NCI-H69 (cell line): Measurements from ENCODE around the gene KRTDAP.
A peak's percentile ranks its signal among the peaks of the same experiment; 100 is the strongest.

Source experiments
- DNase-seq: peaks from one replicate; lab custom pipeline; 2025; lab: John Stamatoyannopoulos, UW

The KRTDAP gene

GRCh38 chr19:35490364-35490763, at the start of gene KRTDAP:
Gene KRTDAP (minus strand): TSS chr19:35490464. CDS start chr19:35490442, 22 bp downstream.
- DNase-seq, result no peak

- no peak for DNase-seq
Measured at GRCh38 chr19:35539850-35540249, 49.6 kb upstream of the KRTDAP start.

DNA sequence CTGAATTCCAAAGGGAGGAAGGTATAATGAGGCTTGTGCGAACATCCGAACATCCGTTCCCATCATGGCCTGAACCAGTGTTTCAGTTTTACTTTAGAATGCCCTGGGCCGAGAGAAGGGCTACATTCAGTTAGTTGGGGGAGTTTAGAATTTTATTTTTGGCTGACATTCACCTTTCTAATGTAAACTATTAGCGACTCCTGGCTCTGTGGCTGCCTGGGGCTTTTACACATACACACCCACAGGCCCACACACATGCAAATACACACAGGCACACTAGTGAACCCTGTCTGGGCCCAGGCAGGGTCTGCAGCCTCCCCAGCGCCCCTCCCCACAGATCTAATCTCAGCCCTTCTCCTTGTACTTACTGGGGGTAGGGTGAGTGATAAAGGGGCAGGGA, 49.0 kb upstream of the KRTDAP start:
- DNase-seq, result no peak

DNA sequence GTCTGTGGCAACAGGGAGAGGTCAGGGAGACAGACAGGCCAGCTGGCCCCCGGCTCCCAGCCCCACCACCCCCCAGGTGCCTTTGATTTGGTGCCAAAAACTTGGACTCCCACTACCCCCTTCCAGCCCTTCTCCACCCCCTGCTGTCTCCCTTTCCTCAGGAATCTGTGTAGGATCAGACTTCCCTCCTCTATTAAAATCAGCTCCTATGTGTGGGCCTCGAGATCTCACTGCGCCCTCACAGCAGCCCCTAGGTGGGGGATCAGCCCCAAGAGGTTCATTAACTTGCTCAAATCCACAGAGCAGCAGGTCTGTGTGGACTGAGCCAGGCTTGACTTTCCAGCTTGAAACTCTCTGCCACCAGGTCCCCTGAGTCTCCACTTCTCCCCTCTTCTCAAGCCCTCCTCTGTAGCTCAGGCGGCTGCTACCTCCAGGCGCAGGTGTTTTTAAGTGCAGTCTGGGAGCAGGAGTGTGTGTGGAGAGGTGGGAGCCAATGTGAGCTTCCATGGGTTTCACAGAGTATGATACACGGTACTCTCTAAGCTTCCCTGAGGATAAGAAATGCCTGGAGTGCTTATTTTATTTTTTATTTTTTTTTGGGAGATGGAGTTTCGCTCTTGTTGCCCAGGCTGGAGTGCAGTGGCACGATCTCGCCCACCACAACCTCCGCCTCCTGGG, 44.7 kb upstream of the KRTDAP start:
- DNase-seq, result no peak

DNA sequence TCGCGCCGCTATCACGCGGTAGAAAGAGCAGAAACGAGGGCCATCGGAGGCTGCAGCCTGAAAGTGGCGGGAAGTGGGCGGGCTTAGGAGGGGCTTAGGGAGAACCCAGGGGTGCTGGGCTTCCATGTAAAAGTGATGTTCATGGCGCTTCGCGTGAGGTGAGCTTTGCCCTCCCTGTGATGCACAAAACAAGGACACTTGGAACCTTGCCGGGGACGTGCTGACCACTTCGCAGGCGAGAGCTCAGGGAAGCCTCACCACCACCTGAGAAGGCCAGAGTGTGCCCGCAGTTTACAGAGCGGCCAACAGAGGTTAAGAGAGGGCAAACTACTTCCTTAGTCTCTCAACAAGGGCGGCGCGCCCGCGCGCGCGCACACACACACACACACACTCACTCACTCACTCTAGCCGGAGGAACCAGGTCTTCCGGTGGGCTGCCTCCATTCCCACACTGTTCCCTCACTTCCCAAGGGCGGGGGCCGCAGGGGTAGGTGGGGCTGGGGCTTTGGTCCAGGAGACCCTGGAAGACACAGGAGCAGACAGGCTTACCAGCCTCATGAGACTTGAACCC, 43.6 kb upstream of the KRTDAP start:
- no peak for DNase-seq

- DNase-seq, result no peak
Measured at GRCh38 chr19:35533201-35533821, 43.0 kb upstream of the KRTDAP start, which contains the start of gene GAPDHS. Gene GAPDHS (plus strand): TSS chr19:35533456. CDS start chr19:35533528, 72 bp downstream.

- DNase-seq, result peak; percentile 87
Measured at GRCh38 chr19:35531291-35531690, 41.0 kb upstream of the KRTDAP start.

GRCh38 chr19:35529241-35530218, 39.3 kb upstream of the KRTDAP start:
- peak; percentile 41 for DNase-seq

DNA sequence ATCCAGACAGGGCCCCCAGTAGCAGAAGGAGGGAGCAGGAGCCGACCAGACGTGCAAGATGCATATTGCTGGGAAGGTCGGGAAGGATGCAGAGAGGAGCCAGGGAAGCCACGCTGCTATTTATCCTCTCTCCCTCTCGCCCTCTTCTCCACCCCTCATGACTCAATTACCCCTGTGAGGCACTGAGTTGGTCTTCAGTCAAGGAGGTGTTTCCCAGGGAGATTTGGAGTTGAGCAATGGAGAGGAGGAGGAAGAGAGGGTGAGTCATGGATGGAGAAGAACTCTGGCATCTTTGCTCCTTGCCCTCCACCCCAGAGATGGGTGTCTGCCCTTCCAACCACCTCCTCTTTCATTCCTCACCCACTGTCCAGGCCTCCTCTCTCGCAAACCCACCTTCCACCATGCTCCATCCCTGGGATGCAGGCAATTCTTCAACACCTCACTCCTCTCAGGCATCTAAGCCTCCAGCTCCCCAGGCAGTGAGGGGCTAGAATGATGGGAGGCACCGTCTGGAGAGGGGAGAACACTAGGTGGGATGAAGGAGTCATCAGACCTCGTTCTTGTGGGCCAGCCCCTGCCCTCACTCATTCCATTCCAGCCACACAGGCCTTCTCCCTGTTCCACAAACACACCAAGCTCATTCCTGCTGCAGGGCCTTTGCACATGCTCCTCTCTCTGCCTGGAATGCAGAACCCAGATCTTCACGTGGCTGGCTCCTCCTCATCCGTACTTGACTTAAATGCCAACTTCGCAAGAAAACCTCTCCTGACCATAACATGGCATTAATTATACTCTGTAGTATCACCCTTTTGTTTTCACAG, 38.2 kb upstream of the KRTDAP start, which contains the start of gene SBSN:
Gene SBSN, minus strand, starts transcription at position 94 of the 821 bp plus-strand sequence. Its CDS starts 30 bp downstream, at position 64.
- no peak for DNase-seq

- no peak for DNase-seq
Measured at GRCh38 chr19:35525873-35526272, 35.6 kb upstream of the KRTDAP start.

DNA sequence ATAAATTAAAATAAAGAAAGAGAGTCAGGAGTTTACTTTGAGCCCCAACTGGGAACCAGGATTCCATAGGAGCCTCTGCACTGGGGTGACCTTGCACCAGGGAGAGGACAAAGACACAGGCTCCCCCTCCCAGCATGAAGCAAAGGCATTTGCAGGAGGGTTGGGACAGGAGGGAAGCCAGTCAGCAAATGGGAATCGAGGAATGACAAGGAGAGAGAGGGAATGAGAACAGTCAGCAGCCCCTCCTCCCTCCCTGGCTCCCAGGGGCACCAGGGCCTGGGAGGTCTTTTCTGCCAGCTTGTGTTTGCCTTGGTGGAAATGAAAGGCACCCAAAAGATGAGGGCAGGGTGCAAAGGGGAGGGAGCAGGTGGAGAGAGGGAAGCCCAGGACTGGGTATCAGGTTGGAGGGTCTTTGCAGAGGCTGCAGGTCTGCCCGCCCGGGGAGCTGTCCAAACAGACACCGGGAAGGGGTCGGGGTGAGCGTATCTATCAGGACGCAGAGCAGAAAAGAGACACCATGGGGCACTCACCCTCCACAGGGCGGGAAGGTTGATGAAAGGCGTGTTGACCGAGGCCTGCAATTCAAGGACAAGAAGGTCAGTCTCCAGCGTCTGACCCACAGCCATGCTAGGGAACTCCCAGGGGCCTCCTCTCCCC, 34.0 kb upstream of the KRTDAP start:
- no peak for DNase-seq

DNA sequence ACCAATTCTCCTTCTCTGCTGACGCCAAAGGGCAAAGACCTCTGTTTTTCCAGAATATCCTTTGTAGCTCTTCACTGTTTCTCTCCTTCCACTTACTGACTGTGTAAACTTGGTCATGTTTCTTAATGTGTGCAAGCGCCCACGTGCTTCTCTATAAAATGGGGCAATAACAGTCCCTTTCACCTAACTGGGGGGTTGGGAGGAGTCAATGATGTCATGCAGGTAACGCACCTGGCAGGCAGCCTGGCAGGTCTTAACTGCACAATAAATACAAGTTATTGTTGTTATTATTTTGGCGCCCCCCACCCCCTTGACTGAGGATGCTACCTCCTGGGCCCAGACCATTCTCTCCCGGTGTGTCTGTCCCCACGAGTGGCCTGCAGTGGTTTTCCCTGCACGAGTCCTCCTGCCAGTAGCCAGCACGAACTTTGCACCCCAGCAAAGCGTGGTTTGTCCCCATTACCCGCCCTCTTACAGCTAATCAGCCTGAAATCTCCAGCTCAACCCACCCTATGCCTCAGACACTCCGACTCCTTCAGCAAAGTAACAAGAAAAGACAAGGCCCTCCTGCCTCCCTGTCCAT, 32.6 kb upstream of the KRTDAP start:
- peak; percentile 45 for DNase-seq

GRCh38 chr19:35521124-35521743, 31.0 kb upstream of the KRTDAP start:
- no peak for DNase-seq

- no peak for DNase-seq
Measured at GRCh38 chr19:35519291-35519690, 29.0 kb upstream of the KRTDAP start.

DNA sequence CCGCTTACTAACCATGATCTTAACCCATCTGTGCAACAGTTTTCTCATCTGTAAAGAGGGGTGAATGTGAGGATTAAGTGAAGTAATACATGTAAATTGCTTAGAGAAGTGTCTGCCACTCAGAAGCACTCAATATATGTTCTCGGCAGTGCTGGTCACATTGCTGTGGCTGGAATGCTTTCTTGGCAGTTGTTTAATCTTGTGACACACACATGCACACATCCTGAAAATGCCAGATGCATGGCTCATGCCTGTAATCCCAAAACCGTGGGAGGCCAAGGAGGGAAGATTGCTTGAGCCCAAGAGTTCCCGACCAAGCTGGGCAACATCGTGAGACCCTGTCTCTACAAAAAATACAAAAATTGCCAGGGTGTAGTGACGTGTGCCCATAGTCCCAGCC, 28.0 kb upstream of the KRTDAP start:
- no peak for DNase-seq

DNA sequence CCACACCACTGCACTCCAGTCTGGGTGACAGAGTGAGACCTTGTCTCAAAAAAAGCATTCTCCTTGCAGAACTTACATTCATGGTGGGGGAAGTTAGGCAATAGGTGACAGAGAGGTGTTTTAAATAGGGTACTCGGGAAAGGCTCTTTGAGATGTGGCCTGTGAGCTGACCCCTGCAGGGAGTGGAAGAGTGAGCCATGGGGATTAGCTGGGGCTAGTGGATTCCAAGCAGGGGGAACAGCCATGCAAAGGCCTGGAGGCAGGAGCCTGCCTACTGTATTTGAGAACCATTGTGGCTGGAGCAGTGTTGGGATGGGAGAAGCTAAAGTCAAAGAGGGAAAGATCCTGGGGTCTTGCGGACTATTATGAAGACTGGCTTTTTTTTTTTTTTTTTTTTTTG, 27.1 kb upstream of the KRTDAP start:
- DNase-seq, result no peak

DNA sequence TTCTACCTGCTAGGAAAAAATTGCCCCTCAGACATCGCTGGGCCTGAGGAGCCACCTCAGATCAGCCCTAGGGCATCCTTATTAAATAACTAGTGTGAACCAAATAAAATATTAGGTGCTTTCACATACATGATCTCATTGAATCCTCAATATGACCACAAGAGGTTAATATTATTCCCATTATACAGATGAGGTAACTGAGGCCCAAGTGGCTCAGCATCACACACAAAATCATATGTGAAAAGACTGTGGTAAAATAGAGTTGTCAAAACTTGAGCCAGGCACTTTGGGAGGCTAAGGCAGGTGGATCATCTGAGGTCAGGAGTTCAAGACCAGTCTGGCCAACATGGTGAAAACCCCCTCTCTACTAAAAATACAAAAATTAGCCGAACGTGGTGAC, 26.0 kb upstream of the KRTDAP start:
- no peak for DNase-seq

DNA sequence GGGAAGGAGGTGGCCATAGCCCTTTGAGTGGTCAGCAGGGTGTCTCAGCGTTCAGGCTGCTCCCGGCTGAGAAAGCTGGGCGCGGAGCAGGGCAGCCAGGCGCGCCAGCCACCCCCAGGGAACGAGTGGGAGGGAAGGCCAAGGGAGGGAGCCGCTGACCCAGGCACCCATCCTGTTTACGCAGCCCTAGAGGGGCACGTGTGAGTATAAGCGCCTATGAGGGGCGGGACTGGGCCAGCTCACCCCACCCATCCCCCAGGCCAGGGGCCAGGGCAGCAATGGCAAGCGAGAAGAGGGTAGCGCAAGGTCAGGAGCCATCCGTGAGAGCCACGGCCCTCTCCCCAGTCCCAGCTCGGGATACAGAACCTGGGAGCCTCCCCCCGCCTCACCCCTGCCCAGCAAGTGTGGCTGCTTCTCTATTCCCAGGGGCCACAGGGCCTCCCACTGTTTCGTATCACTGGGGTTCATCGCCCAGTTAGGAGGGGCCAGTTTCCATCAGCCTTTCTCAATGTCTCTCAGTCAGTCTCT, 24.1 kb upstream of the KRTDAP start:
- DNase-seq, result no peak

DNA sequence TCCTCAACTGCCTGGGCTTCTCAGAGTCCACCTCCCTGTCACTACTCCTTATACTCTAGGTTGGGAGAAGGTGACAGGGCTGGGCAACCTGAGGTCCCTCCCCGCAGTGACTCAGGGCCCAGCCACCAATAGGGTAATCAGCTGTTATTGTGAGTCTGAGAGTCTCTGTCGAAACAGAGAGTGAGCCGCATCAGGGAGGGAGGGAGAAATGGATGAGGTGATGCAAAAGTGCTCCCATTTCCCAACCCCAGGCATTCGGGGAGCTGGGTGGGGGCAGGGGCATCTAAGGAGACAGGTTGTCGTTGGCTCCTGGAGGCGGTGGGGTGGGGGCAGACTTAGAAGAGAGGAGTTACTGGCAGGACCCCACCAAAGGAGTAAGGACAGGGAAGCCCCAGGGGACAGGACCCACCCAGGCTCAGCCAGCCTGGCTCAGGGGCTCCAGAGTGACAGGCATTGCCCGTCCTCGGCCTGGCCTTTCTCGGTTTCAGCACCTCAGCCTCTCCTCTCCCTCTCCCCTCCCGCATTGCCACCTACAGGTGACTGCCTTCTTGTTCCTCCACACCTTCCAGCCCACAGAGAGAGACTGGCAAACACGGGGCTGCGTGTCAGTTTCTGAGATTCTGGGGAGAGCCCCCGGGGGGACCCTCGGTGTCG, 23.5 kb upstream of the KRTDAP start, which contains the start of gene DMKN:
Gene DMKN, minus strand, starts transcription at position 22 of the 654 bp plus-strand sequence. CDS start 174 bp downstream, outside the sequence.
- DNase-seq, result no peak
